Measurements from ENCODE around the gene HSPA2. TPM values are rescaled to one million over a fixed set of nuclear protein-coding genes. Genes with fewer than 3 reads are reported as not detected.
"Not testable (repeated sequence)": the region's sequence is repeated elsewhere in the genome, so short reads cannot be mapped to it uniquely, and the experiment has no call there.

HSPA2 gene
- total RNA-seq, 1 donor from 2014 or later = 5.4 TPM

DNA sequence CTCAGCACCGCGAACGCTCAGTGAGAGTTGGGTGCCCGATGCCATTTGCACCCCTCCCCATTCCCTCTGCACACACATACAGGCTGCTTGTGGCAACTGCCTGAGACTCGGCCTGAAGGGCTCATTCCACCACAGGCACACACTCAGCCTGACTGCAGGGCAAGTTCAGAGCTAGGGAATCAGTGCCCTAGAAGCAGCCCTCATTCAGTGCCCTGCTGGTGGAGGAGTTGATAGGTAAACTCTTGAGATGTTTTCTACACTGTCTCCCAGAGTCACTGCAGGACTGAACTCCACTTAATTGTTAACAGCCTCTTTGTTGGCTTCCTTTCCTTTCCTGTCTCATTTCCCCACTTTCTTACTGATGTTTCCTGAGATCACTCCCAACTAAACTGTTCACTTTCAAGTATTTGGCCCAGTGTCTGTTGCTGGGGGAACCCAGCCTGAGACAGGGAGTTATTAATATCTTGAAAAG is 26.1 kb downstream of the HSPA2 start:
- CTCF ChIA-PET = no interaction called here
- DNase-seq (no peak), ATAC-seq (ENCODE audit: low read depth) (no peak)
- H3K4me1 Mint-ChIP-seq = no peaks in the 10 kb centered on the region
- TF ChIP-seq, protein P1, sequence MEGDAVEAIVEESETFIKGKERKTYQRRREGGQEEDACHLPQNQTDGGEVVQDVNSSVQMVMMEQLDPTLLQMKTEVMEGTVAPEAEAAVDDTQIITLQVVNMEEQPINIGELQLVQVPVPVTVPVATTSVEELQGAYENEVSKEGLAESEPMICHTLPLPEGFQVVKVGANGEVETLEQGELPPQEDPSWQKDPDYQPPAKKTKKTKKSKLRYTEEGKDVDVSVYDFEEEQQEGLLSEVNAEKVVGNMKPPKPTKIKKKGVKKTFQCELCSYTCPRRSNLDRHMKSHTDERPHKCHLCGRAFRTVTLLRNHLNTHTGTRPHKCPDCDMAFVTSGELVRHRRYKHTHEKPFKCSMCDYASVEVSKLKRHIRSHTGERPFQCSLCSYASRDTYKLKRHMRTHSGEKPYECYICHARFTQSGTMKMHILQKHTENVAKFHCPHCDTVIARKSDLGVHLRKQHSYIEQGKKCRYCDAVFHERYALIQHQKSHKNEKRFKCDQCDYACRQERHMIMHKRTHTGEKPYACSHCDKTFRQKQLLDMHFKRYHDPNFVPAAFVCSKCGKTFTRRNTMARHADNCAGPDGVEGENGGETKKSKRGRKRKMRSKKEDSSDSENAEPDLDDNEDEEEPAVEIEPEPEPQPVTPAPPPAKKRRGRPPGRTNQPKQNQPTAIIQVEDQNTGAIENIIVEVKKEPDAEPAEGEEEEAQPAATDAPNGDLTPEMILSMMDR (IDR thresholded peaks at IDR 0.05) = no peak
- H3K4me3 Mint-ChIP-seq = no peak overlapping the region
- H3K36me3 Mint-ChIP-seq (ENCODE audit: low read depth) = no peaks in the 10 kb centered on the region
- H3K9me3 Mint-ChIP-seq = no peaks in the 10 kb centered on the region
- no peak overlapping the region for H3K27ac Mint-ChIP-seq
- peaks cover 6% of the 10 kb centered on the region for H3K27me3 Mint-ChIP-seq
- intact Hi-C loops (cut with micrococcal nuclease) = no loop called here
- POLR2A ChIA-PET = no interaction called here

DNA sequence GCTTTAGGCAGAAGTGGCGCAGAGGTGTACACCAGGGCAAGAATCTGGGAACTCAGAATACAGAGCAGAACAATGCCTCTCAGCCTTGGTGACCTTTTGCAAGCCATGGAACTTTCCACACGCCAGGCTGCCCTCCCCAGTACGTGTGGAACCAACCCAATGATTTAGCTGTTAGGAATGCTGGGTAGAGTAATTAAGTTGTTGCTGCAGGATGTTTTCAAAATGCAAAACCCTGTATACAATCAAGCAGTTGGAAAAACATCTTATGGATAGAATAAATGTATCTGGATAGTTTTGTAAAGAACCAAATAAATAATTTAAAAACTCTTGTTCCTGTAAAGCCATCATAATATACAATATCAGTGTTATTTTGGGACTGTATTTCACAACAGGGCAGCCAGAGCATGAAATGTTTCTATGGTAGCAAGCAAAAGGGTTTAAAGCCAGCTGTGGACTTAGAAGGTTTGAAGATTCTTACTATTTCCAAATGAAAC is 28.6 kb downstream of the HSPA2 start:
- Mint-ChIP-seq H3K4me3 (no peak overlapping the region), H3K27ac (no peak overlapping the region), H3K27me3 (peaks cover 6% of the 10 kb centered on the region), H3K4me1 (no peaks in the 10 kb centered on the region), H3K9me3 (no peaks in the 10 kb centered on the region), H3K36me3 (ENCODE audit: low read depth) (no peaks in the 10 kb centered on the region)
- POLR2A ChIA-PET = no interaction called here
- no peak for ATAC-seq (ENCODE audit: low read depth)
- CTCF ChIA-PET = no interaction called here
- intact Hi-C loops (cut with micrococcal nuclease) = no loop called here
- TF ChIP-seq, protein P1 (IDR thresholded peaks at IDR 0.05) = no peak
- DNase-seq = no peak

DNA sequence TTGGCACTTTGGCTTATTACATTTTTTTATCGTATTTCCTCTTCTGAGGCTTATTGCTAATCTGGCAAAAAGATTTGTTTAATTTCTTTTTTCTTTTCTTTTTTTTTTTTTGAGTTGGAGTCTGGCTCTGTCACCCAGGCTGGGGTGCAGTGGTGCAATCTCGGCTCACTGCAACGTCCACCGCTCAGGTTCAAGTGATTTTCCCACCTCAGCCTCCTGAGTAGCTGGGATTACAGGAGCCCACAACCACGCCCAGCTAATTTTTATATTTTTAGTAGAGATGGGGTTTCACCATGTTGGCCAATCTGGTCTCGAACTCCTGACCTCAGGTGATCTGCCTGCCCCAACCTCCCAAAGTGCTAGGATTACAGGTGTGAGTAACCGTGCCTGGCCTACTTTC is 29.1 kb downstream of the HSPA2 start:
- H3K27me3 Mint-ChIP-seq; H3K4me1 Mint-ChIP-seq; ATAC-seq (ENCODE audit: low read depth); DNase-seq; H3K4me3 Mint-ChIP-seq; POLR2A ChIA-PET; H3K9me3 Mint-ChIP-seq; intact Hi-C loops (cut with micrococcal nuclease); H3K36me3 Mint-ChIP-seq (ENCODE audit: low read depth); H3K27ac Mint-ChIP-seq; CTCF ChIA-PET: not testable (repeated sequence)

DNA sequence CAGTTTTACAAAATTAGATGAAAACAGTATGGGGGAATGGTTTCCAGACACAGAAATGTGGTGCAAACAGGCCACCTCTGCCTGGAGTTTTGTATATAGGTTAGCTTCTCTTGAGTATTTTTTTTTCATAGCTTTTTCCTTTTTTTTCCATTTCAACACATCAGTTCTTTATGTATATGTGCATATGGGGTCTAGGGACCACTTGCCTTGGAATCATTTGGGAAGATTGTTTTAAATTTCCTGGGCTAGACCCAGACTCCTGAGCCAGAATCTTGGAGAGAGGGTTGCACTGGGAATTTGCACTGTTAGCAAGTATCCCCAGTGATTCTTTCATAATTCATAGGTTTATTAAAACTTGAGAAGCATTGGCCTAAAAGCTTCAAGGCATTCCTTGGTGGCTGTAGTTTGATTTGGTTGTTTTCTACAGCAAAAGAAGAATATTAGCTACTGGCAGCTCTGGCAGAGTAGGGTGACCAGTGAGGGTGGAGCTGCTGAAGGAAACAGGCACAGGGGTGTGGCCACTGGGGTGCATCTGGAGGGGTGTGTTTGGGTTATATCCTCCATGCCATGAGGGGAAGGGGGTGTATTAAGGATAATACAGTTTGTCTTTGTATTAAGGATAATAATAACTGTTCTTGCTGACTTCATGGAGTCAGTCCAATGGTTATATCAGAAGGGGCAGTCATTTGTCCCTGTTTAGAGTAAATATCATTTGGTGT is 32.0 kb downstream of the HSPA2 start:
- Mint-ChIP-seq H3K4me3 (no peak overlapping the region), H3K27me3 (peaks cover 2% of the 10 kb centered on the region), H3K4me1 (no peaks in the 10 kb centered on the region), H3K27ac (no peak overlapping the region), H3K9me3 (no peaks in the 10 kb centered on the region), H3K36me3 (ENCODE audit: low read depth) (no peaks in the 10 kb centered on the region)
- ATAC-seq (ENCODE audit: low read depth) (no peak), DNase-seq (no peak)
- intact Hi-C loops (cut with micrococcal nuclease) = no loop called here
- TF ChIP-seq, protein P1 (IDR thresholded peaks at IDR 0.05) = no peak
- ChIA-PET POLR2A (no interaction called here), CTCF (no interaction called here)

DNA sequence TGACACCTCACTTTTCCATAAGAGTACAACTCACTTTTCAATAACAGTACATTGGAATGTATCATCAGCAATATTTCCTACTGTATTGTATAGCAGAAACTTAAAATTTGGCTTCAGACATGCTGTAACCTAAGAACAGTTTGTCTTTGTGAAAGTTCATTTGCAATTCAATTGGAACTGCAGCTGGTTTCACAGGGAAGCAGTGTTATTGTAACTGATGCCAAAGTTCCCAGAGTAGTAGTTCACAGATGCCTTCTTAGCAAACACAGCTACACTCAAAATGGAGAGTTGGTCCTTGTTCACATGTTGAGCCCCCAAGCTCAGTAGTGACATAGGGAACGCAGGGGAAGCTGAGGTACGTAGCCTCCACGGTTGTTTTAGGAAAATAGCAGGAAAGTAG is 32.6 kb downstream of the HSPA2 start:
- Mint-ChIP-seq H3K4me3 (no peak overlapping the region), H3K27me3 (peaks cover 2% of the 10 kb centered on the region), H3K9me3 (no peaks in the 10 kb centered on the region), H3K4me1 (no peaks in the 10 kb centered on the region), H3K36me3 (ENCODE audit: low read depth) (no peaks in the 10 kb centered on the region), H3K27ac (no peak overlapping the region)
- ATAC-seq (ENCODE audit: low read depth) (no peak), DNase-seq (no peak)
- intact Hi-C loops (cut with micrococcal nuclease) = no loop called here
- CTCF ChIA-PET = no interaction called here
- TF ChIP-seq, protein P1 (IDR thresholded peaks at IDR 0.05) = no peak
- POLR2A ChIA-PET = no interaction called here

All from activated B cell treated with CpG ODN at 0.5 μM for 24 hours (primary cell).